ENCODE results near the gene FCER2. TPM values are rescaled to one million over a fixed set of nuclear protein-coding genes. Genes with fewer than 3 reads are reported as not detected.
A peak's percentile ranks its signal among the peaks of the same experiment; 100 is the strongest.

FCER2 gene
- total RNA-seq, 1 donor from 2014 or later = not detected

DNA sequence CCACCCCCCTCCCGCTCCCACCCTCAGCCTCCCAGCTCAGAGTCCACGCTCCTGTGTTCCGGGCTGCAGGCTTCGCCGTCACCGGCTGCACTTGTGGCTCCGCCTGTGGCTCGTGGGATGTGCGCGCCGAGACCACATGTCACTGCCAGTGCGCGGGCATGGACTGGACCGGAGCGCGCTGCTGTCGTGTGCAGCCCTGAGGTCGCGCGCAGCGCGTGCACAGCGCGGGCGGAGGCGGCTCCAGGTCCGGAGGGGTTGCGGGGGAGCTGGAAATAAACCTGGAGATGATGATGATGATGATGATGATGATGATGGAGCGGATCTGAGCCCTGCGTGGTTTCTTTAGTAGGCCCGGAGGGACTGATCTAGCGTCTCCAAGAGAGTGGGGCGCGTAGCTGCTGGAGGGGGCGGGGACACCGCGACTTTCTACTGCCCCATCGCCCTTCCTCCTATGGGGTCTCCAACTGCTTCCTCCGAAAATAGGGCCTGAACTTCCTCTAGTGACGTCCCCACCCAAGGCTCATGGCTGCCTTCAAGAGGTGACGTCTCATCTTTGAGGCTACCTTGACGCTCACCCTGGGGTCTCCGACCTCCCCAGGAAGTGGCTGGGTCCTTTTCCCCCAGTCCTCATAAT lies 31.7 kb downstream of the FCER2 start:
- Mint-ChIP-seq H3K4me3 (ENCODE audit: unreplicated experiment) (peak overlapping the region; percentile 57), H3K27me3 (ENCODE audit: unreplicated experiment) (peaks cover 20% of the 10 kb centered on the region), H3K9me3 (ENCODE audit: unreplicated experiment) (no peaks in the 10 kb centered on the region), H3K4me1 (ENCODE audit: unreplicated experiment) (peaks cover 8% of the 10 kb centered on the region), H3K36me3 (ENCODE audit: unreplicated experiment) (no peaks in the 10 kb centered on the region), H3K27ac (ENCODE audit: unreplicated experiment) (no peak overlapping the region)
- DNase-seq (ENCODE audit: extremely low spot score, unreplicated experiment) = no peak
- no peak for TF ChIP-seq CTCF (IDR thresholded peaks at IDR 0.05)

- Mint-ChIP-seq H3K27me3 (ENCODE audit: unreplicated experiment) (peaks cover 20% of the 10 kb centered on the region), H3K4me3 (ENCODE audit: unreplicated experiment) (no peak overlapping the region), H3K36me3 (ENCODE audit: unreplicated experiment) (no peaks in the 10 kb centered on the region), H3K4me1 (ENCODE audit: unreplicated experiment) (peaks cover 8% of the 10 kb centered on the region), H3K27ac (ENCODE audit: unreplicated experiment) (no peak overlapping the region), H3K9me3 (ENCODE audit: unreplicated experiment) (no peaks in the 10 kb centered on the region)
- no peak for TF ChIP-seq CTCF (IDR thresholded peaks at IDR 0.05)
- no peak for DNase-seq (ENCODE audit: extremely low spot score, unreplicated experiment)
Measured at GRCh38 chr19:7669641-7670040, 32.3 kb downstream of the FCER2 start.

DNA sequence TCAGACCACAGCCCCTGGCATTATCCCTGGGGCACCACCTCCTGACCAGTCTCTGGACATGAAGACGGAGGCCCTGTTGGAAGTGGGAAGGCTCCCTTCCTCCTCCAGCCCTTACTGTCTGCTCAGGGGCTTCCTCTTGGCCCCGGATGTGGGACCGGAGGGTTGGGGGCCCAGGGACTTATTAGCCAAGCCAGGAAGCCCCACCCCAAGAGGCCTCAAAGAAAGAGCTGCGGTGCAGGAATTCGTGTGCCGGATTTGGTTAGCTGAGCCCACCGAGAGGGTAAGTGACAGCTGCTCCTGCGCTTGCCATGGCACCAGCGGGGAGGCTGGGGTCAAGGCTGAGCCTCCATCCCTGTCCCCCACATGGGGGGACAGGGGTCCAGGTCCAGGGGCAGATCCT lies 33.1 kb downstream of the FCER2 start, which contains the start of gene RETN:
TSS of gene RETN (plus strand) at position 208 of the 400 bp plus-strand sequence. CDS start 278 bp downstream, outside the sequence.
- no peak within 1 kb of the TSS for H3K4me3 Mint-ChIP-seq (ENCODE audit: unreplicated experiment)
- H3K27me3 Mint-ChIP-seq (ENCODE audit: unreplicated experiment) = peaks cover 20% of the 10 kb centered on the region
- no peaks in the 10 kb centered on the region for H3K36me3 Mint-ChIP-seq (ENCODE audit: unreplicated experiment)

GRCh38 chr19:7665076-7665475 lies 36.9 kb downstream of the FCER2 start:
- no peak for TF ChIP-seq CTCF (IDR thresholded peaks at IDR 0.05)
- H3K9me3 Mint-ChIP-seq (ENCODE audit: unreplicated experiment) = no peaks in the 10 kb centered on the region
- H3K36me3 Mint-ChIP-seq (ENCODE audit: unreplicated experiment) = no peaks in the 10 kb centered on the region
- no peak overlapping the region for H3K27ac Mint-ChIP-seq (ENCODE audit: unreplicated experiment)
- H3K27me3 Mint-ChIP-seq (ENCODE audit: unreplicated experiment) = peaks cover 10% of the 10 kb centered on the region
- no peak overlapping the region for H3K4me3 Mint-ChIP-seq (ENCODE audit: unreplicated experiment)
- no peak for DNase-seq (ENCODE audit: extremely low spot score, unreplicated experiment)
- peaks cover 2% of the 10 kb centered on the region for H3K4me1 Mint-ChIP-seq (ENCODE audit: unreplicated experiment)

More for the DNA sequence above, 33.1 kb downstream of the FCER2 start, which contains the start of gene RETN:
- H3K27ac Mint-ChIP-seq (ENCODE audit: unreplicated experiment) = no peak within 1 kb of the TSS
- H3K4me1 Mint-ChIP-seq (ENCODE audit: unreplicated experiment) = peaks cover 8% of the 10 kb centered on the region
- H3K9me3 Mint-ChIP-seq (ENCODE audit: unreplicated experiment) = no peaks in the 10 kb centered on the region
- no peak for TF ChIP-seq CTCF (IDR thresholded peaks at IDR 0.05)
- no peak for DNase-seq (ENCODE audit: extremely low spot score, unreplicated experiment)

DNA sequence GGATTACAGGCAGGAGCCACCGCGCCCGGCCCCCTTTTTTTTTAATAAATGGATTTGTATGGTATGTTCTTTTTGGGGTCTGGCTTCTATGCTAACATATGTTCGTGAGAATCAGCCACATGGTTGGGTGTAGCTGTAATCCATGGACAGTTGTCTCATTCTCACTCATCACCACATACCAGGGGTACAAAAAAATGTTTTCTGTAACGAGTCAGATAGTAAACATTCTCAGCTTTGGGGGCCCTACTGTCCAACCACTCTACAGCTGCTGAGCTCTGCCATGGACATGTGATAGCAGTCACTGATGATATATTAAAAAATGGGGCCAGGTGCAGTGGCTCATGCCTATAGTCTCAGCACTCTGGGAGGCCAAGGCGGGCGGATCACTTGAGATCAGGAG lies 38.2 kb downstream of the FCER2 start:
- peaks cover 9% of the 10 kb centered on the region for H3K27me3 Mint-ChIP-seq (ENCODE audit: unreplicated experiment)
- DNase-seq (ENCODE audit: extremely low spot score, unreplicated experiment) = no peak
- no peak for TF ChIP-seq CTCF (IDR thresholded peaks at IDR 0.05)
- H3K36me3 Mint-ChIP-seq (ENCODE audit: unreplicated experiment) = no peaks in the 10 kb centered on the region
- H3K4me3 Mint-ChIP-seq (ENCODE audit: unreplicated experiment) = no peak overlapping the region
- no peaks in the 10 kb centered on the region for H3K9me3 Mint-ChIP-seq (ENCODE audit: unreplicated experiment)
- H3K27ac Mint-ChIP-seq (ENCODE audit: unreplicated experiment) = no peak overlapping the region
- H3K4me1 Mint-ChIP-seq (ENCODE audit: unreplicated experiment) = peaks cover 2% of the 10 kb centered on the region

Measured in osteocyte (in vitro differentiated cells).